H9 (cell line): ENCODE results near the gene OR10G2. TPM values are rescaled to one million over a fixed set of nuclear protein-coding genes. Genes with fewer than 3 reads are reported as not detected.
A peak's percentile ranks its signal among the peaks of the same experiment; 100 is the strongest.

ENCODE experiments used
- DNase-seq: peaks from one replicate; pipeline ENCODE4 v3.0.0-alpha.2; 2017
- H2AFZ ChIP-seq: one replicate; pipeline ENCODE4 v1.6.1; 2013; ENCODE audit warnings: mild to moderate bottlenecking, low read length, control low read depth, moderate library complexity
- H2AK5ac ChIP-seq: 2 replicates; pipeline ENCODE4 v1.6.1; 2013; ENCODE audit warnings: low read length, control low read depth, mixed read lengths; ENCODE audit not compliant: insufficient read length
- H2BK120ac ChIP-seq: one replicate; pipeline ENCODE4 v1.6.1; 2013; ENCODE audit warnings: low read depth, mild to moderate bottlenecking, low read length, control low read depth, inconsistent platforms; ENCODE audit not compliant: poor library complexity, severe bottlenecking
- H2BK12ac ChIP-seq: 2 replicates; pipeline ENCODE4 v1.6.1; 2013; ENCODE audit warnings: low read length, control low read depth, mixed read lengths, low read depth; ENCODE audit not compliant: insufficient read length
- H2BK15ac ChIP-seq: 2 replicates; pipeline ENCODE4 v1.6.1; 2013; ENCODE audit warnings: low read depth, low read length, control low read depth
- H2BK20ac ChIP-seq: one replicate; pipeline ENCODE4 v1.6.1; 2013; ENCODE audit warnings: low read depth, mild to moderate bottlenecking, low read length, control low read depth, inconsistent platforms; ENCODE audit not compliant: poor library complexity, severe bottlenecking
- H2BK5ac ChIP-seq: 2 replicates; pipeline ENCODE4 v1.6.1; 2013; ENCODE audit warnings: low read length, control low read depth, mixed read lengths; ENCODE audit not compliant: insufficient read length
- H3K14ac ChIP-seq: 2 replicates; pipeline ENCODE4 v1.6.1; 2013; ENCODE audit warnings: low read length, control low read depth; ENCODE audit not compliant: insufficient read depth
- H3K18ac ChIP-seq: 2 replicates; pipeline ENCODE4 v1.6.1; 2013; ENCODE audit warnings: low read depth, mild to moderate bottlenecking, mixed read lengths, low read length, control low read depth; ENCODE audit not compliant: insufficient read length
- H3K23ac ChIP-seq: 2 replicates; pipeline ENCODE4 v1.6.1; 2013; ENCODE audit warnings: low read length, control low read depth, mixed read lengths, low read depth; ENCODE audit not compliant: insufficient read length
- H3K23me2 ChIP-seq: 2 replicates; pipeline ENCODE4 v1.6.1; 2013; ENCODE audit warnings: low read depth, mild to moderate bottlenecking, mixed read lengths, low read length, control low read depth; ENCODE audit not compliant: insufficient read length, poor library complexity, severe bottlenecking
- H3K27ac ChIP-seq: 2 replicates; pipeline ENCODE4 v1.5.1; 2013; ENCODE audit warnings: low read length, control low read depth, mixed read lengths, low read depth; ENCODE audit not compliant: insufficient read length
- H3K27me3 ChIP-seq: 2 replicates; pipeline ENCODE4 v1.6.1; 2013; ENCODE audit warnings: low read length, control low read depth, inconsistent platforms; ENCODE audit not compliant: insufficient read depth
- H3K4ac ChIP-seq: 2 replicates; pipeline ENCODE4 v1.6.1; 2013; ENCODE audit warnings: low read depth, mild to moderate bottlenecking, control low read depth, inconsistent platforms, low read length, moderate library complexity
- H3K4me1 ChIP-seq: 2 replicates; pipeline ENCODE4 v1.6.1; 2013; ENCODE audit warnings: low read length, control low read depth, inconsistent platforms; ENCODE audit not compliant: insufficient read depth
- H3K4me2 ChIP-seq: 2 replicates; pipeline ENCODE4 v1.6.1; 2013; ENCODE audit warnings: low read length, control low read depth, mixed read lengths; ENCODE audit not compliant: insufficient read length, insufficient read depth
- H3K56ac ChIP-seq: 2 replicates; pipeline ENCODE4 v1.6.1; 2013; ENCODE audit warnings: low read depth, mild to moderate bottlenecking, mixed read lengths, low read length, control low read depth; ENCODE audit not compliant: insufficient read length
- H3K79me1 ChIP-seq: 2 replicates; pipeline ENCODE4 v1.6.1; 2013; ENCODE audit warnings: low read depth, mild to moderate bottlenecking, moderate library complexity, low read length, control low read depth, inconsistent platforms; ENCODE audit not compliant: insufficient read depth, poor library complexity, severe bottlenecking
- H3K79me2 ChIP-seq: 2 replicates; pipeline ENCODE4 v1.6.1; 2013; ENCODE audit warnings: low read length, control low read depth, inconsistent platforms; ENCODE audit not compliant: insufficient read depth
- H3K9ac ChIP-seq: 2 replicates; pipeline ENCODE4 v1.6.1; 2013; ENCODE audit warnings: low read length, control low read depth, mixed read lengths; ENCODE audit not compliant: insufficient read length; ENCODE audit errors: extremely low read depth
- H3K9me3 ChIP-seq: one replicate; pipeline ENCODE4 v1.6.1; 2013; ENCODE audit warnings: low read depth, low read length, inconsistent platforms; ENCODE audit not compliant: control insufficient read depth
- H3T11ph ChIP-seq: one replicate; pipeline ENCODE4 v1.6.1; 2013; ENCODE audit warnings: mild to moderate bottlenecking, low read length, control low read depth, inconsistent platforms
- H4K20me1 ChIP-seq: one replicate; pipeline ENCODE4 v1.6.1; 2013; ENCODE audit not compliant: control insufficient read depth, insufficient read length, insufficient read depth
- H4K5ac ChIP-seq: 2 replicates; pipeline ENCODE4 v1.6.1; 2013; ENCODE audit warnings: low read depth, mild to moderate bottlenecking, mixed read lengths, low read length, control low read depth; ENCODE audit not compliant: insufficient read length
- H4K8ac ChIP-seq: replicated peaks from 2 replicates; pipeline ENCODE4 v1.6.1; 2013; ENCODE audit warnings: low read length, control low read depth, mixed read lengths, low read depth; ENCODE audit not compliant: insufficient read length
- H4K91ac ChIP-seq: 2 replicates; pipeline ENCODE4 v1.6.1; 2013; ENCODE audit warnings: low read depth, mild to moderate bottlenecking, moderate library complexity, mixed read lengths, low read length, control low read depth; ENCODE audit not compliant: insufficient read length
- H3K27ac Mint-ChIP-seq, 3 experiments: 2 replicates in 2 of 3; 3 replicates in 1 of 3; pipeline ENCODE4 v1.8.0; 2020 to 2021; ENCODE audit warnings: mixed read lengths in 3 of 3, mild to moderate bottlenecking in 1 of 3, moderate library complexity in 1 of 3
- H3K27me3 Mint-ChIP-seq: 2 replicates; pipeline ENCODE4 v1.8.0; 2021; ENCODE audit warnings: low read depth, mild to moderate bottlenecking, moderate library complexity, mixed read lengths
- H3K36me3 Mint-ChIP-seq, 3 experiments: 2 replicates in 2 of 3; 3 replicates in 1 of 3; pipeline ENCODE4 v1.8.0; 2020 to 2021; ENCODE audit warnings: low read depth in 3 of 3, mixed read lengths in 3 of 3; ENCODE audit not compliant: insufficient read depth in 1 of 3
- H3K4me1 Mint-ChIP-seq, 2 experiments: 2 replicates each; pipeline ENCODE4 v1.8.0; 2020; ENCODE audit warnings: mixed read lengths in 2 of 2
- H3K4me3 Mint-ChIP-seq, 2 experiments: 2 replicates in 1 of 2; 3 replicates in 1 of 2; pipeline ENCODE4 v1.8.0; 2020 to 2021; ENCODE audit warnings: mild to moderate bottlenecking in 2 of 2, mixed read lengths in 2 of 2, moderate library complexity in 1 of 2
- H3K9me3 Mint-ChIP-seq, 2 experiments: 2 replicates in 1 of 2; 3 replicates in 1 of 2; pipeline ENCODE4 v1.8.0; 2020; ENCODE audit warnings: mild to moderate bottlenecking in 2 of 2, mixed read lengths in 2 of 2, moderate library complexity in 1 of 2
- CTCF ChIP-seq: fragments of 200-600 bp; sonication (generic); conservative IDR thresholded peaks from 3 replicates; pipeline ENCODE4 v1.8.0; 2021; ENCODE audit warnings: antibody characterized with exemption, mild to moderate bottlenecking
- WGBS: extraction: QIAGEN DNeasy Blood & Tissue Kit; methylation state at CpG from one replicate; pipeline ENCODE4 v1.1.7; 2013; ENCODE audit warnings: missing lambda C conversion rate, low lambda C conversion rate, mixed read lengths; ENCODE audit not compliant: insufficient read length; ENCODE audit errors: extremely low coverage; 5-methylcytosine and 5-hydroxymethylcytosine counted together
- total RNA-seq: library from RNA; stranded (reverse); gene quantifications from 2 replicates; pipeline ENCODE4 v1.2.1, GENCODE V29; 2021

Gene OR10G2
- total RNA-seq, 1 experiment from 2014 or later: not detected

GRCh38 chr14:21643407-21643806 is 8.7 kb upstream of the OR10G2 start:
- H3K27ac Mint-ChIP-seq: 0 out of 7 replicates have a peak overlapping the region, but pooled peaks of 1 of the 3 experiments have one; percentile 27
- no peak overlapping the region for H2BK12ac ChIP-seq
- no peak overlapping the region for H3K4ac ChIP-seq
- H3K9ac ChIP-seq: no peak overlapping the region
- H3K27me3 ChIP-seq: no peaks in the 10 kb centered on the region
- no peak overlapping the region for H3K14ac ChIP-seq
- no peak overlapping the region for H2BK20ac ChIP-seq
- no peaks in the 10 kb centered on the region for H3K9me3 Mint-ChIP-seq
- no peak overlapping the region for H2BK120ac ChIP-seq
- no peak overlapping the region for H3K23ac ChIP-seq
- no peaks in the 10 kb centered on the region for H4K20me1 ChIP-seq
- no peak overlapping the region for H3K56ac ChIP-seq
- no CpG with 5 or more reads among the region's 5 CpGs for WGBS
- H3K79me1 ChIP-seq: no peaks in the 10 kb centered on the region
- no peaks in the 10 kb centered on the region for H3K23me2 ChIP-seq
- DNase-seq: no peak
- H3K4me3 Mint-ChIP-seq: no peak overlapping the region
- H3K27ac ChIP-seq: no peak overlapping the region
- no peak overlapping the region for H2BK15ac ChIP-seq
- no peaks in the 10 kb centered on the region for H3K36me3 Mint-ChIP-seq
- peaks cover 5% of the 10 kb centered on the region; the same call in 1 of the 2 replicates for H3K4me1 ChIP-seq
- H4K91ac ChIP-seq: no peak overlapping the region
- H3K27me3 Mint-ChIP-seq: no peaks in the 10 kb centered on the region
- H3K79me2 ChIP-seq: no peaks in the 10 kb centered on the region
- H3K18ac ChIP-seq: no peak overlapping the region
- no peak for TF ChIP-seq CTCF
- H3K4me1 Mint-ChIP-seq: peaks cover 12 to 18% of the 10 kb centered on the region in 2 experiments
- no peak overlapping the region for H4K8ac ChIP-seq
- H3T11ph ChIP-seq: no peak overlapping the region
- H2AK5ac ChIP-seq: no peak overlapping the region
- H3K4me2 ChIP-seq: no peak overlapping the region
- H2BK5ac ChIP-seq: no peak overlapping the region
- H3K9me3 ChIP-seq: no peaks in the 10 kb centered on the region
- no peak overlapping the region for H4K5ac ChIP-seq
- H2AFZ ChIP-seq: no peak overlapping the region
